ENCODE measurements around the gene MLNR. TPM values are rescaled to one million over a fixed set of nuclear protein-coding genes. Genes with fewer than 3 reads are reported as not detected.
A peak's percentile ranks its signal among the peaks of the same experiment; 100 is the strongest.

MLNR gene
- total RNA-seq, 2 experiments from 2014 or later = not detected

GRCh38 chr13:49245101-49245500 lies 25.0 kb downstream of the MLNR start:
- H3K9me3 Mint-ChIP-seq = no peaks in the 10 kb centered on the region

GRCh38 chr13:49246850-49247642 lies 26.9 kb downstream of the MLNR start:
- ATAC-seq (ENCODE audit: low read depth) (peak; percentile 18), DNase-seq (no peak)
- POLR2A ChIA-PET = interaction anchor here (0.9 to 2.8 kb wide), 5 partner anchors 11 to 249 kb away, joined by 4 to 20 read pairs (median 4); partner anchors contain the start of genes CAB39L, PHF11 and SETDB2
- H3K9me3 Mint-ChIP-seq = no peaks in the 10 kb centered on the region
- H3K4me3 Mint-ChIP-seq = peak overlapping the region; percentile 97
- H3K4me1 Mint-ChIP-seq = peaks cover 16% of the 10 kb centered on the region
- H3K27me3 Mint-ChIP-seq = peaks cover 7% of the 10 kb centered on the region
- H3K36me3 Mint-ChIP-seq = peaks cover 8% of the 10 kb centered on the region
- peak overlapping the region; percentile 98 for H3K27ac Mint-ChIP-seq

More at GRCh38 chr13:49245101-49245500, 25.0 kb downstream of the MLNR start:
- Mint-ChIP-seq H3K4me3 (no peak overlapping the region), H3K27ac (no peak overlapping the region), H3K36me3 (peaks cover 4% of the 10 kb centered on the region), H3K27me3 (peaks cover 7% of the 10 kb centered on the region), H3K4me1 (peaks cover 14% of the 10 kb centered on the region)
- POLR2A ChIA-PET = interaction anchor here (1.2 to 1.5 kb wide), 2 partner anchors 25 to 199 kb away, joined by 3 to 4 read pairs; partner anchors contain the start of genes CAB39L, MLNR and SETDB2
- ATAC-seq (ENCODE audit: low read depth) (no peak), DNase-seq (no peak)

GRCh38 chr13:49247643-49248621 lies 27.8 kb downstream of the MLNR start, which contains the start of gene CDADC1:
Gene CDADC1 (plus strand): TSS chr13:49247925. CDS start chr13:49248038, 113 bp downstream.
- DNase-seq (peak; percentile 92), ATAC-seq (ENCODE audit: low read depth) (peak; percentile 92)
- H3K27ac Mint-ChIP-seq = peak within 1 kb of the TSS; percentile 98
- peaks cover 8% of the 10 kb centered on the region for H3K36me3 Mint-ChIP-seq
- POLR2A ChIA-PET = interaction anchor here (0.5 to 2.8 kb wide), 11 partner anchors 8 to 248 kb away, joined by 3 to 20 read pairs (median 4); partner anchors contain the start of genes CAB39L, PHF11 and SETDB2
- H3K27me3 Mint-ChIP-seq = peaks cover 7% of the 10 kb centered on the region
- no peaks in the 10 kb centered on the region for H3K9me3 Mint-ChIP-seq
- H3K4me1 Mint-ChIP-seq = peaks cover 16% of the 10 kb centered on the region
- H3K4me3 Mint-ChIP-seq = peak within 1 kb of the TSS; percentile 97

GRCh38 chr13:49248622-49249002 lies 28.5 kb downstream of the MLNR start:
- H3K27me3 Mint-ChIP-seq = peaks cover 7% of the 10 kb centered on the region
- DNase-seq (no peak), ATAC-seq (ENCODE audit: low read depth) (peak; percentile 1)
- peak overlapping the region; percentile 97 for H3K4me3 Mint-ChIP-seq
- peak overlapping the region; percentile 98 for H3K27ac Mint-ChIP-seq
- peaks cover 20% of the 10 kb centered on the region for H3K4me1 Mint-ChIP-seq
- POLR2A ChIA-PET = interaction anchor here (0.8 to 2.8 kb wide), 7 partner anchors 9 to 196 kb away, joined by 3 to 20 read pairs (median 4); partner anchors contain the start of genes CAB39L and SETDB2
- peaks cover 10% of the 10 kb centered on the region for H3K36me3 Mint-ChIP-seq
- H3K9me3 Mint-ChIP-seq = no peaks in the 10 kb centered on the region

GRCh38 chr13:49251326-49251725 lies 31.2 kb downstream of the MLNR start:
- Mint-ChIP-seq H3K9me3 (no peaks in the 10 kb centered on the region), H3K27me3 (no peaks in the 10 kb centered on the region)
- POLR2A ChIA-PET = interaction anchor here (0.6 to 1.4 kb wide), 2 partner anchors 10 to 193 kb away, joined by 3 read pairs; partner anchors contain the start of genes CAB39L and SETDB2

GRCh38 chr13:49253310-49253709 lies 33.2 kb downstream of the MLNR start:
- ATAC-seq (ENCODE audit: low read depth) = peak; percentile 56
- Mint-ChIP-seq H3K9me3 (no peaks in the 10 kb centered on the region), H3K27me3 (no peaks in the 10 kb centered on the region), H3K27ac (peak overlapping the region; percentile 57), H3K36me3 (peaks cover 35% of the 10 kb centered on the region), H3K4me3 (peak overlapping the region; percentile 53), H3K4me1 (peaks cover 40% of the 10 kb centered on the region)
- DNase-seq = no peak
- POLR2A ChIA-PET = no interaction called here

More at GRCh38 chr13:49251326-49251725, 31.2 kb downstream of the MLNR start:
- Mint-ChIP-seq H3K4me1 (peaks cover 34% of the 10 kb centered on the region), H3K27ac (no peak overlapping the region), H3K4me3 (no peak overlapping the region), H3K36me3 (peaks cover 30% of the 10 kb centered on the region)
- ATAC-seq (ENCODE audit: low read depth) (no peak), DNase-seq (no peak)

DNA sequence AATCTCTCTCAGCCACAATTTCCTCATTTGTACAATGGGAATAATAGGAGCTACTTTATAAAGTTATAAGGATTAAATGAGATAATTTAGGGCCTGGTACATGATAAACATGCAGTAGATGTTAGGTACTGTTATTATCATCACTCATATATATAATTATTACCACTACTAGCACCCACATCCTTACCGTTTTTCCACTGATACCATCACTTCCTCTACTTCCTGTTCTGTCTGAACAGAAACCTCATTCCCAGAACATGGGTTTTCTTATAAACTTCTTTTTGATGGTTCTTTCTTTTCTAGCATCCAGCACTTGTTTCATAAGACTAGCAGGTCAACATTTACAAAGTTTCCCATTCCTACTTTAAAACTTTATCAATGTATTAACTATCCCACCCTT lies 33.9 kb downstream of the MLNR start:
- peaks cover 39% of the 10 kb centered on the region for H3K4me1 Mint-ChIP-seq
- H3K36me3 Mint-ChIP-seq = peaks cover 35% of the 10 kb centered on the region
- no peak overlapping the region for H3K27ac Mint-ChIP-seq
- POLR2A ChIA-PET = no interaction called here
- H3K4me3 Mint-ChIP-seq = peak overlapping the region; percentile 55
- H3K9me3 Mint-ChIP-seq = no peaks in the 10 kb centered on the region
- no peak for ATAC-seq (ENCODE audit: low read depth)
- no peak for DNase-seq
- H3K27me3 Mint-ChIP-seq = no peaks in the 10 kb centered on the region

DNA sequence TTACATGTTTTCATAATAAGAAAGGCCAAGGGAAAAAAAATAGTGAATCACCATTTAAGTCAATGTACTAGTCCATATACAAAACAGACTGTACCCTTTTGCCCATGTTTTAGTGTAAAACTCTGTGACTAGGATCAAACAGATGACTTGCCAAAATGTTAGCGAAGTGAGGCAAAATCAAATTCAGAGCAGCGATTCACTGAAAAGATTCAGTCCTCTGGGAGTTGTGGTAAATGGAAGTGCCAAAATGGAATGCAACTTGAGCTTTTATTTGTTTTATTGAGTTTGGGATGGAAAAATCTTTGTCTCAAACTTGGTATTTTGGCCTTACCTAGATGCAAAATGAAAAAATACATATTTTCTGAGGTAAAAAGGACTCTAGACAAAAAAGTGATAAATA lies 36.7 kb downstream of the MLNR start:
- no peak for ATAC-seq (ENCODE audit: low read depth)
- POLR2A ChIA-PET = interaction anchor here (3.9 kb wide), 1 partner anchor 9 kb away, joined by 20 read pairs; the partner anchor contains the start of gene CDADC1
- Mint-ChIP-seq H3K4me1 (peaks cover 31% of the 10 kb centered on the region), H3K9me3 (no peaks in the 10 kb centered on the region), H3K27ac (no peak overlapping the region), H3K36me3 (peaks cover 49% of the 10 kb centered on the region), H3K27me3 (no peaks in the 10 kb centered on the region), H3K4me3 (no peak overlapping the region)
- DNase-seq = no peak

- H3K4me1 Mint-ChIP-seq = peaks cover 29% of the 10 kb centered on the region
- peak; percentile 47 for ATAC-seq (ENCODE audit: low read depth)
- peak overlapping the region; percentile 91 for H3K27ac Mint-ChIP-seq
- POLR2A ChIA-PET = interaction anchor here (0.9 to 3.9 kb wide), 2 partner anchors 10 to 186 kb away, joined by 3 to 20 read pairs; partner anchors contain the start of genes CAB39L, CDADC1 and SETDB2
- H3K9me3 Mint-ChIP-seq = no peaks in the 10 kb centered on the region
- H3K4me3 Mint-ChIP-seq = peak overlapping the region; percentile 90
- no peaks in the 10 kb centered on the region for H3K27me3 Mint-ChIP-seq
- peaks cover 48% of the 10 kb centered on the region for H3K36me3 Mint-ChIP-seq
- DNase-seq = no peak
Observed at GRCh38 chr13:49258089-49258796, 38.1 kb downstream of the MLNR start.

- H3K27ac Mint-ChIP-seq = peak overlapping the region; percentile 60
- no peak for ATAC-seq (ENCODE audit: low read depth)
- H3K4me1 Mint-ChIP-seq = peaks cover 17% of the 10 kb centered on the region
- POLR2A ChIA-PET = interaction anchor here (3.9 kb wide), 1 partner anchor 12 kb away, joined by 20 read pairs; the partner anchor contains the start of gene CDADC1
- no peaks in the 10 kb centered on the region for H3K27me3 Mint-ChIP-seq
- DNase-seq = no peak
- H3K9me3 Mint-ChIP-seq = no peaks in the 10 kb centered on the region
- no peak overlapping the region for H3K4me3 Mint-ChIP-seq
- H3K36me3 Mint-ChIP-seq = peaks cover 41% of the 10 kb centered on the region
Observed at GRCh38 chr13:49259586-49259985, 39.4 kb downstream of the MLNR start.

DNA sequence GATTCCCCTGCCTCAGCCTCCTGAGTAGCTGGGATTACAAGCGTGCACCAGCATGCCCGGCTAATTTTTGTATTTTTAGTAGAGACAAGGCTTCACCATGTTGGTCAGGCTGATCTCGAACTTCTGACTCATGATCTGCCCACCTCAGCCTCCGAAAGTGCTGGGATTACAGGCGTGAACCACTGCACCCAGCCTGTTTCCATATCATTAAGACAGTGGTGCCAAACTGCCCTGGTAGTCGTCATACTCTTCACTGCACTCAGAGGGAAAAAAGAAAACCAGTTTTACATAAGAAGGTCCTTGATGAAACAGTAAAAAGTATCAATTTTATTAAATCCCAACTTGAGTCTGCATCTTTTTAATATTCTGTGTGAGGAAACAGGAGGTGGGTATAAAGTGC lies 42.5 kb downstream of the MLNR start:
- Mint-ChIP-seq H3K36me3 (peaks cover 22% of the 10 kb centered on the region), H3K4me1 (peaks cover 6% of the 10 kb centered on the region), H3K27me3 (no peaks in the 10 kb centered on the region), H3K4me3 (no peak overlapping the region), H3K9me3 (no peaks in the 10 kb centered on the region), H3K27ac (no peak overlapping the region)
- no peak for ATAC-seq (ENCODE audit: low read depth)
- no peak for DNase-seq
- POLR2A ChIA-PET = no interaction called here

- POLR2A ChIA-PET = no interaction called here
- no peak overlapping the region for H3K4me3 Mint-ChIP-seq
- no peak overlapping the region for H3K27ac Mint-ChIP-seq
- H3K27me3 Mint-ChIP-seq = no peaks in the 10 kb centered on the region
- H3K4me1 Mint-ChIP-seq = no peaks in the 10 kb centered on the region
- ATAC-seq (ENCODE audit: low read depth) (no peak), DNase-seq (no peak)
- H3K9me3 Mint-ChIP-seq = no peaks in the 10 kb centered on the region
- peaks cover 15% of the 10 kb centered on the region for H3K36me3 Mint-ChIP-seq
Observed at GRCh38 chr13:49265822-49266221, 45.7 kb downstream of the MLNR start.

Measured in activated naive CD8-positive, alpha-beta T cell treated with anti-CD3 and anti-CD28 coated beads, Interleukin-2, amount 10 ng/mL, durations not matched to agents 7 days and 5 days (primary cell).